GM21381 (cell line): ENCODE measurements around the gene PTPRM.
"Not testable (repeated sequence)": the region's sequence is repeated elsewhere in the genome, so short reads cannot be mapped to it uniquely, and the experiment has no call there.

Experiments used
- ATAC-seq: cut with Tn5 transposase; IDR thresholded peaks from one replicate; pipeline ENCODE4 v1.9.1; 2021; ENCODE audit warnings: mild to moderate bottlenecking, moderate library complexity; ENCODE audit not compliant: unreplicated experiment

The PTPRM gene

GRCh38 chr18:7721532-7721931 is 154.4 kb downstream of the PTPRM start:
- ATAC-seq = no peak

GRCh38 chr18:7722955-7723354 is 155.8 kb downstream of the PTPRM start:
- ATAC-seq = no peak

GRCh38 chr18:7723558-7723957 is 156.4 kb downstream of the PTPRM start:
- no peak for ATAC-seq

GRCh38 chr18:7725473-7725872 is 158.4 kb downstream of the PTPRM start:
- ATAC-seq = no peak

GRCh38 chr18:7725897-7726296 is 158.8 kb downstream of the PTPRM start:
- ATAC-seq = no peak

GRCh38 chr18:7726522-7726921 is 159.4 kb downstream of the PTPRM start:
- ATAC-seq = no peak

- ATAC-seq = no peak
Measured at GRCh38 chr18:7727361-7728076, 160.4 kb downstream of the PTPRM start.

GRCh38 chr18:7728297-7728696 is 161.2 kb downstream of the PTPRM start:
- ATAC-seq = no peak

- ATAC-seq = no peak
Measured at GRCh38 chr18:7729868-7730267, 162.8 kb downstream of the PTPRM start.

GRCh38 chr18:7730682-7731081 is 163.6 kb downstream of the PTPRM start:
- ATAC-seq = no peak

- ATAC-seq = no peak
Measured at GRCh38 chr18:7733642-7734041, 166.5 kb downstream of the PTPRM start.

GRCh38 chr18:7735196-7735595 is 168.1 kb downstream of the PTPRM start:
- no peak for ATAC-seq

- no peak for ATAC-seq
Measured at GRCh38 chr18:7735626-7736175, 168.6 kb downstream of the PTPRM start.

GRCh38 chr18:7736526-7736925 is 169.4 kb downstream of the PTPRM start:
- ATAC-seq = not testable (repeated sequence)

GRCh38 chr18:7737550-7737949 is 170.4 kb downstream of the PTPRM start:
- ATAC-seq = no peak

- no peak for ATAC-seq
Measured at GRCh38 chr18:7740821-7741220, 173.7 kb downstream of the PTPRM start.

- no peak for ATAC-seq
Measured at GRCh38 chr18:7741640-7742039, 174.5 kb downstream of the PTPRM start.

- ATAC-seq = no peak
Measured at GRCh38 chr18:7742224-7742623, 175.1 kb downstream of the PTPRM start.

- ATAC-seq = no peak
Measured at GRCh38 chr18:7743256-7743655, 176.1 kb downstream of the PTPRM start.

- ATAC-seq = no peak
Measured at GRCh38 chr18:7746106-7746505, 179.0 kb downstream of the PTPRM start.

- ATAC-seq = no peak
Measured at GRCh38 chr18:7748251-7749007, 181.3 kb downstream of the PTPRM start.

- no peak for ATAC-seq
Measured at GRCh38 chr18:7749008-7749405, 181.9 kb downstream of the PTPRM start.
